SK-N-SH treated with all-trans-retinoic acid at 6 μM for 48 hours (cell line): ENCODE results near the gene CTNNA3.

Experiments used
- CSRNP3 ChIP-seq: fragments of 250-450 bp; sonication (Bioruptor Pico); IDR thresholded peaks from 2 replicates; pipeline ENCODE4 v1.5.1; 2021; ENCODE audit warnings: mild to moderate bottlenecking, moderate library complexity
- GLIS3 ChIP-seq: fragments of 250-450 bp; sonication (Bioruptor Pico); IDR thresholded peaks from 2 replicates; pipeline ENCODE4 v1.5.0; 2020; ENCODE audit warnings: mild to moderate bottlenecking, moderate library complexity
- ISL1 ChIP-seq: fragments of 250-450 bp; sonication (Bioruptor Pico); IDR thresholded peaks from 2 replicates; pipeline ENCODE4 v2.1.2; 2022; ENCODE audit warnings: mild to moderate bottlenecking, moderate library complexity
- TOX ChIP-seq: fragments of 250-450 bp; sonication (Bioruptor Pico); IDR thresholded peaks from 2 replicates; pipeline ENCODE4 v1.8.0; 2021; ENCODE audit warnings: mild to moderate bottlenecking, moderate library complexity, borderline replicate concordance
- ZFP3 ChIP-seq: fragments of 250-450 bp; sonication (Bioruptor Pico); IDR thresholded peaks from 2 replicates; pipeline ENCODE4 v1.5.0; 2020; ENCODE audit warnings: mild to moderate bottlenecking, moderate library complexity
- ZFP30 ChIP-seq: fragments of 450-650 bp; formaldehyde crosslinking; IDR thresholded peaks from 2 replicates; pipeline ENCODE4 v1.5.0; 2022; ENCODE audit warnings: mild to moderate bottlenecking, moderate library complexity
- TF ChIP-seq, protein P1 (sequence below): fragments of 250-450 bp; sonication (Bioruptor Pico); IDR thresholded peaks from 2 replicates; pipeline ENCODE4 v1.8.0; 2020; ENCODE audit warnings: mild to moderate bottlenecking, moderate library complexity, borderline replicate concordance

DNA sequence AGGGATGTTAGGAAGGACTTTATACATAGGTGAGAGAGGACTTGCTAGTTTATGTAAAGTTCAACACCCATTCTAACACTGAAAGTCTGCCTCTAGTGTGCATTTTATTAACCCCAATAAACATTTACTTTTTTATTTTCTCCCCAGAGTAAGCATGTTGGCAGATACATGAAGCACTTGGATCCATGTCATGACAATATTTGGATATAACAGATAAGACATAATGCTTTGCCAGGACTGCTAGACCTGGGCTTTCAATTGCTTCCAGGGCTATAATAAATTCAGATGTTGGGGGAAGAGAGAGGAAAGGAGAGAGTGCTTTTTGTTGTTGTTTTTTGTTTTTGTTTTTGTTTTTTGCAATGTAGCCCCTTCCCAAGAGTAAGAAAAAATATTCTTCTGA lies 1039.5 kb downstream of the CTNNA3 start:
- TF ChIP-seq GLIS3 (CRISPR knock-in tag), result no peak
- no peak for TF ChIP-seq CSRNP3 (CRISPR knock-in tag)
- TF ChIP-seq, protein P1, sequence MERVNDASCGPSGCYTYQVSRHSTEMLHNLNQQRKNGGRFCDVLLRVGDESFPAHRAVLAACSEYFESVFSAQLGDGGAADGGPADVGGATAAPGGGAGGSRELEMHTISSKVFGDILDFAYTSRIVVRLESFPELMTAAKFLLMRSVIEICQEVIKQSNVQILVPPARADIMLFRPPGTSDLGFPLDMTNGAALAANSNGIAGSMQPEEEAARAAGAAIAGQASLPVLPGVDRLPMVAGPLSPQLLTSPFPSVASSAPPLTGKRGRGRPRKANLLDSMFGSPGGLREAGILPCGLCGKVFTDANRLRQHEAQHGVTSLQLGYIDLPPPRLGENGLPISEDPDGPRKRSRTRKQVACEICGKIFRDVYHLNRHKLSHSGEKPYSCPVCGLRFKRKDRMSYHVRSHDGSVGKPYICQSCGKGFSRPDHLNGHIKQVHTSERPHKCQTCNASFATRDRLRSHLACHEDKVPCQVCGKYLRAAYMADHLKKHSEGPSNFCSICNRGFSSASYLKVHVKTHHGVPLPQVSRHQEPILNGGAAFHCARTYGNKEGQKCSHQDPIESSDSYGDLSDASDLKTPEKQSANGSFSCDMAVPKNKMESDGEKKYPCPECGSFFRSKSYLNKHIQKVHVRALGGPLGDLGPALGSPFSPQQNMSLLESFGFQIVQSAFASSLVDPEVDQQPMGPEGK (CRISPR knock-in tag), result no peak
- no peak for TF ChIP-seq ISL1
- TF ChIP-seq ZFP30 (CRISPR knock-in tag), result no peak
- no peak for TF ChIP-seq TOX
- TF ChIP-seq ZFP3 (CRISPR knock-in tag), result no peak
